Measurements from ENCODE around the gene MACO1.
"Not testable (repeated sequence)": the region's sequence is repeated elsewhere in the genome, so short reads cannot be mapped to it uniquely, and the experiment has no call there.

The MACO1 gene

DNA sequence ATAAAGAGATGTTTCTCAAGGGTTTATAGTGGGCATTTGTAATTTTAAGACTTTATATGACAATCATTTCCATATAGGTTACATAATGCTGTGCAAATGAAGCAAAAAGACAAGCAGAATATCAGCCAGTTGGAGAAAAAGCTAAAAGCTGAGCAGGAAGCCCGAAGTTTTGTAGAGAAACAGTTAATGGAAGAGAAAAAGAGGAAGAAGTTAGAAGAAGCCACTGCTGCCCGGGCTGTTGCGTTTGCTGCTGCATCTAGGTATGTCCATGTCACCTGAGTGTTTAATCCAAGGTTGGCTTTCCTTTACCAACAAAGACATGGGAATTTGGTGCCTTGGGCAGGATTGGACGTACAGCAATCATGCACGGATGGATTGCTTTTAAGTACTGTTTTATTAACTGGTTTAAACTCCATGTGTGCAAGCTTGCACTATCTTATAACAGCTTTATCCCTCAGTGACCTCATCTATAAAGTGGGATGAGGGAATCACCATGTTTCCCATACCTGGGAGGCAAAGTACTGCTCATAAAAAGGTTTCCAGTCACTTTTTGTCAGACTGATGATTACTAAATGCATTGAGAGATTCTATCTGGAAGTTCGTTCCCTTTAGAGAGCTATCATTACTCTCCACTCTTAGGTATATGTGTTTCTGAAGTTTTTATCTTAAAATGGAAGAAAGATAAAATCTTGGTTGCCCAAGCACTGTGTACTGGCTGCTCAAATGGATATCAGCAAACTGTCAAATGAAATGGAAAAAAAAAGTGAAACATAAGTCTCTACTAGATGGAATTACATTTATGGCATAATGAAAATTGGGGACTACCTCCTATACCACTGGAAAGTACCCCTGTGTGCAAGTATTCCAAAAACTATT lies 55.1 kb downstream of the MACO1 start:
- no peak for FAIRE-seq

DNA sequence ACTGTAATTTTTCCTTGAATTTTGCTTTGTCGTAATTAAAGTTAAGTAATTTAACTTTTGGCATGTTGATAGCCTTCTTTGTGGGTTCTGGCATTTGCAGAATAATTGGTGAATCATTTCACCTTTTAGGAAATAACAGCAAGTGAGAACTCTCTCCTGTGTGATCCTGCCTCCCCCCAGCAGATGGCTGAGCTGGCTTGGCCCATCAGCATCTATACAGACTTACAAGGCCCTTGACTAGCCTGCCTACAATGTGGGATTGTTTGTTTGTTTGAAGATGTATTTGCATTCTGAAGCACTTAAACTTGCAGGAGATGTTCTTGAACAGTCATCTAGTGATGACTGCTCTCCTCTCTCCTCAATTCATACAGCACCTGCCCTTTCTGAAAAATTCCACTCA lies 55.9 kb downstream of the MACO1 start:
- no peak for FAIRE-seq
- DNase-seq (ENCODE audit: low spot score), result no peak

More for the DNA sequence above, 55.1 kb downstream of the MACO1 start:
- DNase-seq (ENCODE audit: low spot score), result no peak

DNA sequence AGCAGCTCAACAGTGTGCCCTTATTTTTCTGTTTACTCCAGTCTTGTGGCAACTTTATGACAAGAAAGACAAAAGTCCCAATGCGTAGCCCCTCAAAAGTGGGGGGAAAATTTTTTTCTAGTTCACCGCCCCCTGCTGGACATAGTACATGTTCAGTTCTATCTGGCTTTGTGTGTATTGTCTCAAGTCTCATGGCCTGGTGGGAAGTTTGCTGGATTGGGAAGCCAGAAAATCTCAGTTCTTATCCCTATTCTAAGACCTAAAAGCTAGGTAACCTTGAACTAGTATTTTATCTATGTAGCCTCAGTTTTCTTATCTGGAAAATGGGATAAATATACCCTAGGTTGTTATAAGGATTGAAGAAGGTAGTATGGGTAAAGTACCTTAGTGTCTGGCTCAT lies 56.9 kb downstream of the MACO1 start:
- FAIRE-seq (no peak), DNase-seq (ENCODE audit: low spot score) (no peak)

DNA sequence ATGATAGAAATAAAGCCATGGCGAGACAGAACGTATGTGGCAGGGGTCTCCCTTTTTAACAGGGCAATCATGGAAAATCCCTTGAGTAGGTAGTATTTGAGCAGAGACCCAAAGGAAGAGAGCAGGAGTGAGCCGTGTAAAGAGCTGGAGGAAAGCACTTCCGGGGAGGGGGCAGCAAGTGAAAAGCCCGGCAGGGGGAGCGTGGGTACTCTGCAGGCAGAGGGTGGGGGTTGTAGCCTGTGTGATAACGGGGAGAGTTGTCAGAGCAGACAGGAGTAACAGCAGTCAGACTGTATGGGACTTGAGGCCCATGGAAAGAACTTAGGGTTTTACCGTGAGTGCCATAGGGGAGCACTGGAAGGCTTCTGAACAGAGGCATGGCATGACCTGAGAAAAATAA lies 61.6 kb downstream of the MACO1 start:
- DNase-seq (ENCODE audit: low spot score) (no peak), FAIRE-seq (no peak)

DNA sequence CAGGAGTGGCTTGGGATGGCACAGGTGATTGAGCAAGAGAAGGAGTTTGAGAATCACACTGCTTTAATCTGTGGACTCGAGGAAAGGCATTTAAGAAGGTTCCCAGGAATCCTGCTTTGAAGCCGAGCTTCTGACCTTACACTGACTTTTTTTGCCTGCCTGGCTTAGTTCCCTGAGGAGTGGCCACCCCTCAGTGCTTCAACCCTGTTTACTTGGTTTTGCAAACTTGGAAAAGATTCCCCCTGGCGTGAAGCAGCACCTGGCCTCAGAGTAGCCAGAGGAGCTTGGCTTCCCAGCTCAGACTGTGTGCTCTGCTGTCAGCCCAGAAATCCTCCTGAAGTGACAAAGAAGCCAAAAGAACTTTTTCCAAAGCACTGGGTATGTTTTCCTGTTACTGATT lies 64.3 kb downstream of the MACO1 start:
- FAIRE-seq, result no peak

DNA sequence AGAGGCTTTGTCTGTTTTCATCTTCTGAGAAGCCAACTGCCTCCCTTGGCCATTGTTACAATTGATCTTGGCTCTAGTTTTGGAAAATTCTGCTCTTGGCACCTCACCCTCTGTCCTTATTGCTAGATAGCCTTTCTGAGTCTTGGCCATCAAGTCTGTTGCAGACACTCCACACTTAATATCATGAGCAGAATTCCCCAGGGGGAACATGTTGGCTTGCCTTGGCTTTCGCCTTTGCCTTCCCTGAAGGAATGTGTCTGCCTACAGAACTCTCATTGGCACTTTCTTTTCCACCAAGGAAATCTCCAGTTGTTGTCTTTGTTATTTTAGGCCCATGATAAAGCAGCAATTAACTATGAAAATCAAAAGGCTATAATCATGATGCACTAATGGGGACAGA lies 70.0 kb downstream of the MACO1 start:
- FAIRE-seq (no peak), DNase-seq (ENCODE audit: low spot score) (no peak)

More for the DNA sequence above, 64.3 kb downstream of the MACO1 start:
- no peak for DNase-seq (ENCODE audit: low spot score)

DNA sequence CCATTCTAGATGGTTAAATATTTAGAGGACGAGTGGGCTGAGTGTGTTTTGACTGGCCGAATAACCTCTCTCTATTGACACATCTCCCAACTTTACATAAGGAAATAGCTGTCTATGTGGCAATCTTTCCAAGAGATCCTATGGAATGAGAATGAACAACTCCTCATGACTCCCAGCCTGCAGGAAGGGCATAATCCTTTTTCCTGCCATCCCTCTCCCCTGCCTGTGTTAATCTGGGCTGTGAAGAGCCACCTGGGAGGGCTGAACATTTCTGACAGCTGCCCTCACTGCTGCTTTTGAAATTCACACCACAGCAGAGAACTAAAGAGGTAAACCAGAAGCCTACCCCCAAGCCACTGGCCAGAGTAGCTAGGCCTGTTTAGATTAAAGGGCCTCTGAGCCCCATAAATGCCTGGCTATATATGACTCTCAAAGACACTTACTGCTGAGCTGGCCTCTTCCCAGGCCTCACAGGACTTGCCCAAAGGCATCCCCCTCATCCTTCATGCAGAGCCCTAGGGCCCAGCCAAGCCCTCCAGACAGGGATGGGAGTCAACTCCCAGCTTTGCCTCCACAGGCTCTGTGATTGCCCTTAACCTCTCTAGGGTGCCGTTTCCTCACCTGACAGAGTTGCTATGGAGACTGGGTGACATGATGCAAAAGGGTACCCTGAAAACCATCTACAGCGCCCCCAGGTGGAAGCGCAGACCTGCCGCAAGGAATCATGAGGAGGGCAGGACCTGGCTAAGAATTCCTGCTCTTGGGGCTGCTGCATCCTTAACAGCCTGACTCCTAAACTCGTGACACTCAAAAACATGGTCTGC lies 70.8 kb downstream of the MACO1 start:
- no peak for FAIRE-seq
- DNase-seq (ENCODE audit: low spot score), result no peak

DNA sequence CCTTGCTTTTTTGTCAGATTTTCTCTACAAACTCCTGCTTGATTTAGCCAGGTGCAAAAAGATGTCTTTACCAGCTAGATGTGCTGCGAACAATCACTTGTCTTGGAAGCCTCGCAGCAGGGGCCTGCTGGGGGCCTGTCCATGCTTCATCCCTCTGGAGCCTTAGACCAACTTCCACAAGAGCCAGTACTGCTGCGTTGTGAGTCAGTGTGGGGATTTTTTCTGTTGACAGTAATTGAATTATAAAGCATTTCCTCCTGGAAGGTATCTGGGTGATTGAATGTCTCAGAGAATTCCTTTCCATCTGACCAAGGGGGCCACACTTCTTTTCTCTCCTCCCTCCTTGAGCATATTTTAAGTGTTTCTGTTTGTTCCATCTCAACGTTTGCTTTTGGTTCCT lies 72.3 kb downstream of the MACO1 start:
- FAIRE-seq (no peak), DNase-seq (ENCODE audit: low spot score) (peak; percentile 31)

DNA sequence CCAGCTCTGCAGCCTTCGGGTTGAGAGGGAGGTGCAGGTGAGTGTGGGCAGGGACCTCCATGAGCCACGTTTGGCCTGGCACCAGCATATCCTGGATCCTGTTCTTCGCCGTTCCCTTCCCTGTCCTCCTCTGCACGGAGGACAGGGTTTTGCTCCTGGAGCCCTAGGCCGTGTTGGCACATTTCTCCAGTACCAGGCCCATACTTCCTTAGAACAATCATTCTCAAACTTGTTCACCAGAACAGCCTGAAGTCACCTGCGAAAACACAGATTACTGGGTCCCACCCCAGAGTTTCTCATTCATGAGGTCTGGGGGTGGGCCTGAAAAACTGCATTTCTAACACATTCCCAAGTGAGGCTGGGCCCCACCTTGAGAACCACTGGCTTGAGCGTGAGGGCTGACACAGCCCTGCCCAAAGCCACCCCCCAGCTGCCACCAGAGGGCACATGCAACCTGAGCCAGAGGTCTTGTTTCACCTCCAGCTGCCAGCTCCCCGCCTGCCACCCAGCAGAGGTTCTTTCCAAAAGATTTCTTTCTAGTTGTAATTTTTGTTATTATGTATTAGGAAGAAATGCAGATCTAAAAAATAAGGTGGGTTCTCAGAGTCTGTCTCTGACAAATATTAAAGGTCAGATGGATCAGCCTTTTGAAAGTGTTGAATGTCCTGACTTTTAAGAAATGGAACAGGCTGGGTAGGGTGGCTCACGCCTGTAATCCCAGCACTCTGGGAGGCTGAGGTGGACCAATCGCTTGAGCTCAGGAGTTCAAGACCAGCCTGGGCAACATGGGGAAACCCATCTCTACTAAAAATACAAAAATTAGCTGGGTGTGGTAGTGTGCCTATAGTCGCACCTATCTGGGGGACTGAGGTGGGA lies 73.1 kb downstream of the MACO1 start:
- FAIRE-seq, result no peak
- no peak for DNase-seq (ENCODE audit: low spot score)

DNA sequence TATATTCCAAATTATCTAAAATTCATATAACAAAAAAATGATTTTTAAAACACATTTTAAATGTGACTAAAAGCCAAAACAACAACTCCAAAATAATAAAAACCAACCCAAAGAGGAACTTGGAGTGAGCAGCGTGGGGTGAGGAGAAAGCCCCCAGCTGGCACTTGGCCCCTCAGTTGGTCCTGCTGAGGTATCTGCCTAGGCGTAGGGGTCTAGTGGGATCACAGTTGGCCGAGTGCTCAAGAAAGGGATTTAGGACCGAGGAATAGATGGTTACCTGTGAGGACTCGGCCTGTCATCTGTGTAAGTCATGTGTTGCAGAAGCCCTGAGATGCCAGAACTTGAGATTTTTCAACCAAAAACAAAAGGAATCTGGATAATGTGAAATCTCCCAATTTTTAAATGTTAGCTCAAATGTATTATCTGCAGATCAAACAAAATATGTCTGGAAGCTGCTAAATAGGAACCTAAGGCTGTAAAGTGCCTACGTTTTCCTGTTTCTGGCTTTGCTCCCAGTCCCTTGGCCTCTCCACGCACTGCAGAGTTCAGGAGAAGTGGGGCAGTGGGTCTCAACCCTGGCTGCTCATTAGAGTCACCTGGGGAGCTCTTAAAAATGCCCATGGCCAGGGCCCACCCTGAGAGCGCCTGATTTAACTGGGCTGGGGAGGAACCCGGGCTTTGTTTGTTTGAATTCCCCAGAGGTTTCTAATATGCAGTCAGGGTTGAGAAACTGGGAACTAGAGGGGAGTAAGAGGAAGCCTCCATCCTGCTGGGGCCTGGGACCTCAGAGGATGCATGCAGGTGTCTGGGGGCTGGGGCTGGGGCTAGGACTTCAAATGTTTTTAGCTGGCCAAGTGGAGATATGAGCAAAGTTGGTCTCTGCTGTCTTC lies 74.3 kb downstream of the MACO1 start:
- DNase-seq (ENCODE audit: low spot score) (no peak), FAIRE-seq (no peak)

DNA sequence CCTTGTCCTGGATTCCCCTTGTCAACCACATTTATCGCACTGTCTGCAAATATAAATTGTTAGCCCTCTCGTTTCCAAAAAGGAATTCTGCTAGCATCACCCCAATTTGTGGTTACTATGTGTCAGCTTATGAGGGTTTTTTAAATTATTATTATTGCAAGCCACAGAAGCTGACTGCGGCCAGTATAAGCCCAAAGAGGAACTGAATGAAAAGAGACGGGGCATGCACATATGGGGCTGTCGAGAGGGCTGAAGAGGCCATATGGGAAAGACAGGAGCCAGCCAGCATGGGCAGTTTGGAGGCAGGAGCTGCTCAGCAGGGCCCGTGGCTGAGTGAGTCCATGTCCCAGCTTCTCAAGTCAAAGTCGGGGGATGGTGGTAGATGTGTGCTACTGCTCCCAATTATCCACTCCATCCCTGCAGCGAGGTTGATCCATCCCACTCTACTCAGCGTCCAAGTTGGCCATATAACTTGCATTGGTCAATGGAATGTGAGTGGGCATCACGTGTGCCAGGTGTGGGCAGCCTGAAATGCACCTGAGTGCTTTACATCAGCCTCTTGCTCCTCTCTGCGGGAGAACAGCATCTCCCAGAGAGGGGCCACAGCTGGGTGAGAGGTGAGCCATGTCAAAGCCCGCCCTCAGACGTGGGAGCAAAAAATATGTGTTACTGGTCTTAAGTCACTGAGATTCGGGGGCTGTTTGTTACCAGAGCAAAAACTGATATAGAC lies 75.1 kb downstream of the MACO1 start:
- DNase-seq (ENCODE audit: low spot score), result no peak
- FAIRE-seq, result no peak

DNA sequence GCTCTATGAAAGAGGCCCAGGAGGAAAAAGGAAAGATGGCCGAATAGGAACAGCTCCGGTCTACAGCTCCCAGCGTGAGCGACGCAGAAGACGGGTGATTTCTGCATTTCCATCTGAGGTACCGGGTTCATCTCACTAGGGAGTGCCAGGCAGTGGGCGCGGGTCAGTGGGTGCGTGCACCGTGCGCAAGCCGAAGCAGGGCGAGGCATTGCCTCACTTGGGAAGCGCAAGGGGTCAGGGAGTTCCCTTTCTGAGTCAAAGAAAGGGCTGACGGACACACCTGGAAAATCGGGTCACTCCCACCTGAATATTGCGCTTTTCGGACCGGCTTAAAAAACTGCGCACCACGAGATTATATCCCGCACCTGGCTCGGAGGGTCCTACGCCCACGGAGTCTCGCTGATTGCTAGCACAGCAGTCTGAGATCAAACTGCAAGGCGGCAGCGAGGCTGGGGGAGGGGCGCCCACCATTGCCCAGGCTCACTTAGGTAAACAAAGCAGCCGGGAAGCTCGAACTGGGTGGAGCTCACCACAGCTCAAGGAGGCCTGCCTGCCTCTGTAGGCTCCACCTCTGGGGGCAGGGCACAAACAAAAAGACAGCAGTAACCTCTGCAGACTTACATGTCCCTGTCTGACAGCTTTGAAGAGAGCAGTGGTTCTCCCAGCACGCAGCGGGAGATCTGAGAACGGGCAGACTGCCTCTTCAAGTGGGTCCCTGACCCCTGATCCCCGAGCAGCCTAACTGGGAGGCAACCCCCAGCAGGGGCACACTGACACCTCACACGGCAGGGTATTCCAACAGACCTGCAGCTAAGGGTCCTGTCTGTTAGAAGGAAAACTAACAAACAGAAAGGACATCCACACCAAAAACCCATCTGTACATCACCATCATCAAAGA lies 76.1 kb downstream of the MACO1 start:
- DNase-seq (ENCODE audit: low spot score); FAIRE-seq: not testable (repeated sequence)

DNA sequence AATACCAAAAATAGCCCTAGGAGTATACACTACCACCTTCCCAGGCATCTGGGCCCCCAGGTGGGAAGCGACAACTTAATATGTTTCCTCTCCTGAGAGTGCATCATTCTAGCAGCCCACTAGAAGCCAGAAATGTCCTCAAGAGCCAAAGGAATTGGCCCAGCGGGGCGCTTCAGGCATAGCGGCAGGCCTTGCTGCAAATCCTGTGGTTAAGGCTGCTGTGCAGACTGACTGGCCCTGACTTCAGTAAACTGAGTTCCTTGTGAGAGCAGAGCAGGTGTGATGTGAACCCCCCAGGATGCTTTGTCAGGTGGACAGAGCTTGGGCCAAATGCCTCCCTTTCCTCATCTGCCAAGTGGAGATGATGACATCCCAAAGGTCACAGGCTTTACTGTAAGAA lies 83.0 kb downstream of the MACO1 start:
- FAIRE-seq, result no peak
- DNase-seq (ENCODE audit: low spot score), result no peak

DNA sequence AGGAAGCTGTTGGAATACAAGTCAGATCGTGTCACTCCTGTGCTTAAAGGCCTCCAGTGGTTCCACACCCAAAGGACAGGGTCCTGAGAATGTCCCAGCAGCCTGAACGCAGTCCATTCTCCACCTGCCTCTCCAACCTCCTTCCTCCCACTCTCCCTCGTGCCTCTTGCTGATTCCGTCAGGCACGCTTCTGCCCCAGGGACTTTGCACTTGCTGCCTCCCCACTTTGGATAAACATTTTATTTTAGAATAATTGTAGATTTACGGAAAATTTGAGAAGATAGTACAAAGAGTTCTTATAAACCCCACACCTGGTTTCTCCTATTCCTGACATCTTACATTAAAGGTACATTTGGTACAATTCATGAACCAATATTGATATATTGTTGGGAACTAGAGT lies 84.3 kb downstream of the MACO1 start:
- no peak for FAIRE-seq

DNA sequence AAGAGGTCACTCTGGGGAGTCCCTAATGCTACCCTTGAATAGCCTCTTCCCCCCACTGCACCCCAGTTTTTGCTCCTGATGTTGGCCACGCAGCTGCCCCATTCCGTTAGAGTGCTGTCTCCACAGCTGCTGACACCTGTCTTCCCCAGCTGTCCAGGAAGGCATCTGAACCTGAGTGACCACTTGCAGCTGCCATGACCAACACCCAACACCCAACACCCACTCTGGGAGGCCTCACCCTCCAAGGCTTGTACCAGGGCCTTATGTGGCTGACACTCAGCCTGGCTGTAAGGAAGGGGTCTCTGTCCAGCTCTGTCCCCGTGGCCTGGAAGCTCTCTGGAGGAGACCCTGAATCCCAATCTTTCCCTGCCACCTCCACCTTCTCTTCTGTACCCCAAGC lies 86.0 kb downstream of the MACO1 start:
- no peak for FAIRE-seq

More for the DNA sequence above, 84.3 kb downstream of the MACO1 start:
- no peak for DNase-seq (ENCODE audit: low spot score)

DNA sequence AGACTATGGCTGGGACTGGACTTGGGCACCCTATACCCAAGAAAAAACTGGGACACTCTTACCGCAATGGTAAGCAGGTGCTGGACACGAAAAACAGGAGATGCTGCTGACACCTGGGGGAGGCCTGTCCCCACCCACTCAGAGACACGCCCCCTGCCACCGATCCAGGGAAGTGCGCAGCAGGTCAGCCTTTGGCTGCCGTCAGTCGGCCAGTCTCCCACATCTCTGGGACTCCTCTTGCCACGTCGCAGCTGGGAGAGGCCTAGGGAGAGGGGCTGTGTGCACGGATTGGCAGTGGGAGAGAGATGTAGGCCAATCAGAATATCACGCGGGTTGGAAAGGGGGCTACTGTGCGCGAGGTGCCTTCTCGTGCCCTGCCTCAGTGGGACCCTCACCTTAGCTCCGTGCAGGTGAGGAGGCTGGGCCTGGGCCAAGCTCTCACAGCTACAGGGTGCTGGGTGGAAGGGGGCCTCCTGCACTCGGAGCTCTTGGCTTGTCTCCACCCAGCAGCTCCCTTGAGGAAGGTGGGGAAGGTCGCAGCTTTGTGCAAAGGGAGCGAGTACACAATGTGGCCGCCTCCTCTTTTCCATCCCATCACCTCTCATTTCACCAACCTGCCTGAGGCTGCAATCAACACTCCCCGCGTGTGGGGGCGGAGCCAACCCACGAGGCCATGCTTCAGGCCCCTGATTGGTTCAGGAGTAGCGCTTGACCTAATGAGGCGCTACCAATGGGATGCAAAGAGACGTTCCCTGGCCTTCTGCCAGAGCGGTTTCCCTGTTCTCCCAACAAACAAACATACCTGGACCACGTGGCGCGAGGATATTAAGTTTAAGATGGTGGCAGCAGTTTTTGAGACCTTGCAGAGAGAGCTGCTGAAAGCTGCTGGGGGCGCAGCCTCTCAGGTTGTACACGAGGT lies 87.0 kb downstream of the MACO1 start:
- no peak for DNase-seq (ENCODE audit: low spot score)
- FAIRE-seq, result no peak

More for the DNA sequence above, 86.0 kb downstream of the MACO1 start:
- DNase-seq (ENCODE audit: low spot score), result no peak

DNA sequence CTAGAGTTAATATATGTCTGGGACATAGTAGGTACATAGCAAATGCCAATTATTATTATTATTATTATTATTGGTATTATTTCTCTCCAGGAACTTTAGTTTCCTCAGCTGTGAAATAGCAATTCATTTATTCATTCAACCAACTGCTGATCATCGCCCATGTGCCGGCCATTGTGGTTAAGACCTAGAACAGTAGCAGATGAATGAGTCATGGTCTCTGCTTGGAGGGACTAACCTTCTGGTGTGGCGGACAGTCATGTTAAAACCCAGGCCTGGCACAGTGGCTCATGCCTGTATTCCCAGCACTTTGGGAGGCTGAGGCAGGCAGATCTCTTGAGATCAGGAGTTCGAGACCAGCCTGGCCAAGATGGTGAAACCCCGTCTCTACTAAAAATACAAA lies 88.9 kb downstream of the MACO1 start:
- peak; percentile 85 for DNase-seq (ENCODE audit: low spot score)

More for the DNA sequence above, 88.9 kb downstream of the MACO1 start:
- FAIRE-seq, result peak; percentile 82
